H1 (cell line): Measurements from ENCODE around the gene SLC39A2.

Experiments
- CEBPB ChIP-seq: IDR thresholded peaks from 2 replicates; pipeline ENCODE4 v1.6.1; 2012; ENCODE audit warnings: low read depth, low read length
- CHD2 ChIP-seq: IDR thresholded peaks from 2 replicates; pipeline ENCODE4 v1.6.1; 2012; ENCODE audit warnings: low read length, improper control_type of control experiment
- CTCF ChIP-seq, 3 experiments: IDR thresholded peaks; 1 replicate in 2 of 3; 2 replicates in 1 of 3; pipeline versions ENCODE4 v1.5.1 to v1.6.1; 2011; ENCODE audit warnings: low read length in 3 of 3, mild to moderate bottlenecking in 3 of 3, inconsistent platforms in 2 of 3, low read depth in 1 of 3, moderate library complexity in 1 of 3; ENCODE audit not compliant: insufficient read depth in 1 of 3; ENCODE audit errors: control extremely low read depth in 1 of 3
- GABPA ChIP-seq: IDR thresholded peaks from 2 replicates; pipeline ENCODE4 v1.6.1; 2011; ENCODE audit warnings: mild to moderate bottlenecking, low read length, moderate library complexity, borderline replicate concordance; ENCODE audit not compliant: insufficient read depth
- POLR2A ChIP-seq, 2 experiments: IDR thresholded peaks; 1 replicate in 1 of 2; 2 replicates in 1 of 2; pipeline ENCODE4 v1.6.1; 2011; ENCODE audit warnings: low read depth in 2 of 2, low read length in 2 of 2, mild to moderate bottlenecking in 2 of 2; ENCODE audit errors: control extremely low read depth in 1 of 2
- POLR2AphosphoS5 ChIP-seq: IDR thresholded peaks from 2 replicates; pipeline ENCODE4 v1.6.1; 2011; ENCODE audit warnings: low read depth, low read length
- TAF7 ChIP-seq: optimal IDR thresholded peaks from 2 replicates; pipeline ENCODE3; 2011; ENCODE audit warnings: low read depth, mild to moderate bottlenecking, inconsistent platforms, low read length, moderate library complexity, borderline replicate concordance

GRCh38 chr14:21003788-21004346 lies 4.8 kb downstream of the SLC39A2 start:
- no peak for TF ChIP-seq GABPA
- TF ChIP-seq TAF7: no peak
- no peak for TF ChIP-seq POLR2A (IDR thresholded peaks at IDR 0.05; ENCODE audit: control extremely low read depth in 1 of 2, low read depth in 2 of 2, low read length in 2 of 2)
- no peak for TF ChIP-seq CEBPB
- TF ChIP-seq CTCF (IDR thresholded peaks at IDR 0.05; ENCODE audit: control extremely low read depth in 1 of 3, insufficient read depth in 1 of 3, low read depth in 1 of 3, low read length in 3 of 3): no peak
- no peak for TF ChIP-seq POLR2AphosphoS5
- TF ChIP-seq CHD2: no peak
